ENCODE data around the gene SV2C.

The SV2C gene

GRCh38 chr5:76379316-76379715 is 296.1 kb downstream of the SV2C start:
- H3K9me3 ChIP-seq (ENCODE audit: control insufficient read depth in 5 of 5, low read length in 5 of 5) = no peaks in the 10 kb centered on the region
- no peak overlapping the region for H3K9ac ChIP-seq (ENCODE audit: low read length in 5 of 5)
- no peak overlapping the region for H3K4me3 ChIP-seq (ENCODE audit: low read depth in 1 of 5, low read length in 5 of 5)
- no peaks in the 10 kb centered on the region for H3K4me1 ChIP-seq (ENCODE audit: control insufficient read depth in 5 of 5, insufficient read depth in 5 of 5, low read length in 5 of 5)
- H3K27me3 ChIP-seq (ENCODE audit: control insufficient read depth in 5 of 5, insufficient read depth in 4 of 5, low read length in 5 of 5) = no peaks in the 10 kb centered on the region
- no peaks in the 10 kb centered on the region for H3K36me3 ChIP-seq (ENCODE audit: control insufficient read depth in 5 of 5, insufficient read depth in 5 of 5, low read length in 5 of 5)
- H3K27ac ChIP-seq (ENCODE audit: low read depth, low read length) = no peak overlapping the region

DNA sequence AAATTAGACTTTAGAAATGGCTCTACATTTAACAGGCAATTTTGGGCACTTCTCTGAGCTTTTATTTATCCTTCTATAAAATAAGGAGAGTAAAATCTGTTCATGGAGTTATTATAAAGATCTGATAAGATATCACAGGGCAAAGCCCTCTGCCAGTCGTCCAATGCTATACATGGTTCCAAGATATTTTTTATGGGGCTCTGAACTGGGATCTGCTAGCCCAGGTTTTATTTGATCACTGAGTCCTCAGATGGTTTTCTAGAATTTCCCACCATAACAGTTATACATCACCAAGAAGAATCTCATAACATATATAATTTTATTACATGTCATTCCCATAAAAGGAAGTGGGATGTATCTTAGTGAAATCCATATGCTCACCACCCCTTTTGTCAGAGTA is 296.7 kb downstream of the SV2C start:
- Histone ChIP-seq H3K27me3 (ENCODE audit: control insufficient read depth in 5 of 5, insufficient read depth in 4 of 5, low read length in 5 of 5) (no peaks in the 10 kb centered on the region), H3K27ac (ENCODE audit: low read depth, low read length) (no peak overlapping the region), H3K36me3 (ENCODE audit: control insufficient read depth in 5 of 5, insufficient read depth in 5 of 5, low read length in 5 of 5) (no peaks in the 10 kb centered on the region), H3K4me1 (ENCODE audit: control insufficient read depth in 5 of 5, insufficient read depth in 5 of 5, low read length in 5 of 5) (no peaks in the 10 kb centered on the region), H3K4me3 (ENCODE audit: low read depth in 1 of 5, low read length in 5 of 5) (no peak overlapping the region), H3K9me3 (ENCODE audit: control insufficient read depth in 5 of 5, low read length in 5 of 5) (no peaks in the 10 kb centered on the region), H3K9ac (ENCODE audit: low read length in 5 of 5) (no peak overlapping the region)

GRCh38 chr5:76380346-76381066 is 297.3 kb downstream of the SV2C start:
- Histone ChIP-seq H3K9me3 (ENCODE audit: control insufficient read depth in 5 of 5, low read length in 5 of 5) (no peaks in the 10 kb centered on the region), H3K36me3 (ENCODE audit: control insufficient read depth in 5 of 5, insufficient read depth in 5 of 5, low read length in 5 of 5) (no peaks in the 10 kb centered on the region), H3K27me3 (ENCODE audit: control insufficient read depth in 5 of 5, insufficient read depth in 4 of 5, low read length in 5 of 5) (no peaks in the 10 kb centered on the region), H3K4me3 (ENCODE audit: low read depth in 1 of 5, low read length in 5 of 5) (no peak overlapping the region), H3K4me1 (ENCODE audit: control insufficient read depth in 5 of 5, insufficient read depth in 5 of 5, low read length in 5 of 5) (no peaks in the 10 kb centered on the region), H3K9ac (ENCODE audit: low read length in 5 of 5) (no peak overlapping the region), H3K27ac (ENCODE audit: low read depth, low read length) (no peak overlapping the region)

DNA sequence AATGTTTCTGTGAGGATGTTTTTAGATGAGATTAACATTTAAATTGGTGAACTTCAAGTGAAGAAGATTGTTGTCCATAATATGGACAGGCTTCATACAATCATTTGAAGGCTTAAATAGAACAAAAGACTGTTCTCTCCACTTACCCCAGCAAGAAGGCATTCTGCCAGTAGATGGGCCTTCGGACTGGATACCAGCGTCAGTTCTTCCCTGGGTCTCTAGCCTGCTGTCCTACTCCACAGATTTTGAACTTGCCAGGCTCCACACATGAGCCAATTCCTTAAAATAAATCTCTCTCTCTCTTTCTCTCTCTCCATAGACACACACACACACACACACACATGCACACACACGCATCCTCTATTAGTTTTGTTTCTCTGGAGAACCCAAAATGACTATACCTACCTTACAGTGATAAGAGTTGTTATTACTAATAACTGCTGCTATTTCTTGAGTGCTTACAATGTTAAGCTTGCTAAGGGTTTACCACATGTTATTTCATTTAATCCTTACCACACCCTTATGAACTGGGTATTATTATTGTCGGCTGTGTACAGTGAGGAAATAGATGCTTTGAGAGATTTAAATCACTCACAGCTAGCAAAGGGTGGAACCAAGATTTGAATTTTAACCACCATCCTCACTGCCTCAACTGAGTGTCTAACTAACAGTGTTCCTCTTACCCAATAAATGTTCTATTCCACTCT is 300.1 kb downstream of the SV2C start:
- Histone ChIP-seq H3K9me3 (ENCODE audit: control insufficient read depth in 5 of 5, low read length in 5 of 5) (no peaks in the 10 kb centered on the region), H3K4me1 (ENCODE audit: control insufficient read depth in 5 of 5, insufficient read depth in 5 of 5, low read length in 5 of 5) (no peaks in the 10 kb centered on the region), H3K4me3 (ENCODE audit: low read depth in 1 of 5, low read length in 5 of 5) (no peak overlapping the region), H3K27me3 (ENCODE audit: control insufficient read depth in 5 of 5, insufficient read depth in 4 of 5, low read length in 5 of 5) (no peaks in the 10 kb centered on the region), H3K27ac (ENCODE audit: low read depth, low read length) (no peak overlapping the region), H3K9ac (ENCODE audit: low read length in 5 of 5) (no peak overlapping the region), H3K36me3 (ENCODE audit: control insufficient read depth in 5 of 5, insufficient read depth in 5 of 5, low read length in 5 of 5) (no peaks in the 10 kb centered on the region)

- Histone ChIP-seq H3K9ac (ENCODE audit: low read length in 5 of 5) (no peak overlapping the region), H3K9me3 (ENCODE audit: control insufficient read depth in 5 of 5, low read length in 5 of 5) (no peaks in the 10 kb centered on the region), H3K27me3 (ENCODE audit: control insufficient read depth in 5 of 5, insufficient read depth in 4 of 5, low read length in 5 of 5) (no peaks in the 10 kb centered on the region), H3K4me3 (ENCODE audit: low read depth in 1 of 5, low read length in 5 of 5) (no peak overlapping the region), H3K4me1 (ENCODE audit: control insufficient read depth in 5 of 5, insufficient read depth in 5 of 5, low read length in 5 of 5) (no peaks in the 10 kb centered on the region), H3K27ac (ENCODE audit: low read depth, low read length) (no peak overlapping the region), H3K36me3 (ENCODE audit: control insufficient read depth in 5 of 5, insufficient read depth in 5 of 5, low read length in 5 of 5) (no peaks in the 10 kb centered on the region)
Measured at GRCh38 chr5:76384189-76384588, 301.0 kb downstream of the SV2C start.

- Histone ChIP-seq H3K9ac (ENCODE audit: low read length in 5 of 5) (no peak overlapping the region), H3K36me3 (ENCODE audit: control insufficient read depth in 5 of 5, insufficient read depth in 5 of 5, low read length in 5 of 5) (no peaks in the 10 kb centered on the region), H3K9me3 (ENCODE audit: control insufficient read depth in 5 of 5, low read length in 5 of 5) (no peaks in the 10 kb centered on the region), H3K4me1 (ENCODE audit: control insufficient read depth in 5 of 5, insufficient read depth in 5 of 5, low read length in 5 of 5) (no peaks in the 10 kb centered on the region), H3K27ac (ENCODE audit: low read depth, low read length) (no peak overlapping the region), H3K27me3 (ENCODE audit: control insufficient read depth in 5 of 5, insufficient read depth in 4 of 5, low read length in 5 of 5) (no peaks in the 10 kb centered on the region), H3K4me3 (ENCODE audit: low read depth in 1 of 5, low read length in 5 of 5) (no peak overlapping the region)
Measured at GRCh38 chr5:76384705-76385104, 301.5 kb downstream of the SV2C start.

DNA sequence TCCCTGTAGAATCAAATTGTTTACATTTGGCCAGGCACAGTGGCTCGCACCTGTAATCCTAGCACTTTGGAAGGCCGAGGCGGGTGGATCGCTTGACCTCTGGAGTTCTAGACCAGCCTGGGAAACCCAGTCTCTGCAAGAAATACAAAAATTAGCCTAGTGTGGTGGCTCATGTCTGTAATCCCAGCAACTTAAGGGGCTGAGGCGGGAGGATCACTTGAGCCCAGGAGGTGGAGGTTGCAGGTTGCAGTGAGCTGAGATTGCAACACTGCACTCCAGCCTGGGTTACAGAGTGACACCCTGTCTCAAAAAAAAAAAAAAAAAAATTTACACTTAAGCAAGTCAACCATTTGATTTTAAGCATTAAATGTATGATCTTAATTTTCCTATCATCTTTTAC is 302.4 kb downstream of the SV2C start:
- Histone ChIP-seq H3K27ac (ENCODE audit: low read depth, low read length) (no peak overlapping the region), H3K4me3 (ENCODE audit: low read depth in 1 of 5, low read length in 5 of 5) (no peak overlapping the region), H3K9ac (ENCODE audit: low read length in 5 of 5) (no peak overlapping the region), H3K4me1 (ENCODE audit: control insufficient read depth in 5 of 5, insufficient read depth in 5 of 5, low read length in 5 of 5) (no peaks in the 10 kb centered on the region), H3K9me3 (ENCODE audit: control insufficient read depth in 5 of 5, low read length in 5 of 5) (no peaks in the 10 kb centered on the region), H3K27me3 (ENCODE audit: control insufficient read depth in 5 of 5, insufficient read depth in 4 of 5, low read length in 5 of 5) (no peaks in the 10 kb centered on the region), H3K36me3 (ENCODE audit: control insufficient read depth in 5 of 5, insufficient read depth in 5 of 5, low read length in 5 of 5) (no peaks in the 10 kb centered on the region)

DNA sequence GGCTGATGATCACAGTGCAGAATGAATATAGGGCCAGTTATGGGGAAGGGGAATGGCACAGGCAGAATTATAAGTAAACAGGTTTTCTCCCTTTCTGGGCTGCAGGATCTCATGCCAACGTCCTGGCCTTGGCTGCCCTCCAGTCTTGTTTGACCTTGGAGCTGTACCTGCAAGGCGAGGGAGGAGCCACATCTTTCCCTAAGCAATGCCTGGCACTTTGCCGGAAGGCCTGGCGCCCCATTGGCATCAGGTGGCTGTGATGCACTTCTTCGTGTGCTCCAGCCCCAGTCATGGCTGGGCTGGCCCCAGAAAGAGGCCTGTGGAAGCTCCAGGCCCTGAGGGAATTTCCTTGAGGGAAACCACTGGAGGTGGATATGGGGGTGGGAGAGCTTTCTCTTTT is 303.2 kb downstream of the SV2C start:
- H3K9me3 ChIP-seq (ENCODE audit: control insufficient read depth in 5 of 5, low read length in 5 of 5) = no peaks in the 10 kb centered on the region
- no peak overlapping the region for H3K27ac ChIP-seq (ENCODE audit: low read depth, low read length)
- no peak overlapping the region for H3K9ac ChIP-seq (ENCODE audit: low read length in 5 of 5)

GRCh38 chr5:76388236-76388635 is 305.1 kb downstream of the SV2C start:
- H3K4me1 ChIP-seq (ENCODE audit: control insufficient read depth in 5 of 5, insufficient read depth in 5 of 5, low read length in 5 of 5) = no peaks in the 10 kb centered on the region
- no peaks in the 10 kb centered on the region for H3K9me3 ChIP-seq (ENCODE audit: control insufficient read depth in 5 of 5, low read length in 5 of 5)

More for the DNA sequence above, 303.2 kb downstream of the SV2C start:
- no peaks in the 10 kb centered on the region for H3K4me1 ChIP-seq (ENCODE audit: control insufficient read depth in 5 of 5, insufficient read depth in 5 of 5, low read length in 5 of 5)
- H3K27me3 ChIP-seq (ENCODE audit: control insufficient read depth in 5 of 5, insufficient read depth in 4 of 5, low read length in 5 of 5) = no peaks in the 10 kb centered on the region
- no peaks in the 10 kb centered on the region for H3K36me3 ChIP-seq (ENCODE audit: control insufficient read depth in 5 of 5, insufficient read depth in 5 of 5, low read length in 5 of 5)
- H3K4me3 ChIP-seq (ENCODE audit: low read depth in 1 of 5, low read length in 5 of 5) = no peak overlapping the region

GRCh38 chr5:76388791-76389512 is 305.8 kb downstream of the SV2C start:
- Histone ChIP-seq H3K36me3 (ENCODE audit: control insufficient read depth in 5 of 5, insufficient read depth in 5 of 5, low read length in 5 of 5) (no peaks in the 10 kb centered on the region), H3K4me3 (ENCODE audit: low read depth in 1 of 5, low read length in 5 of 5) (no peak overlapping the region), H3K27me3 (ENCODE audit: control insufficient read depth in 5 of 5, insufficient read depth in 4 of 5, low read length in 5 of 5) (no peaks in the 10 kb centered on the region), H3K27ac (ENCODE audit: low read depth, low read length) (no peak overlapping the region), H3K9me3 (ENCODE audit: control insufficient read depth in 5 of 5, low read length in 5 of 5) (no peaks in the 10 kb centered on the region), H3K4me1 (ENCODE audit: control insufficient read depth in 5 of 5, insufficient read depth in 5 of 5, low read length in 5 of 5) (no peaks in the 10 kb centered on the region), H3K9ac (ENCODE audit: low read length in 5 of 5) (no peak overlapping the region)

More at GRCh38 chr5:76388236-76388635, 305.1 kb downstream of the SV2C start:
- H3K36me3 ChIP-seq (ENCODE audit: control insufficient read depth in 5 of 5, insufficient read depth in 5 of 5, low read length in 5 of 5) = no peaks in the 10 kb centered on the region
- H3K9ac ChIP-seq (ENCODE audit: low read length in 5 of 5) = no peak overlapping the region
- no peaks in the 10 kb centered on the region for H3K27me3 ChIP-seq (ENCODE audit: control insufficient read depth in 5 of 5, insufficient read depth in 4 of 5, low read length in 5 of 5)
- no peak overlapping the region for H3K4me3 ChIP-seq (ENCODE audit: low read depth in 1 of 5, low read length in 5 of 5)
- H3K27ac ChIP-seq (ENCODE audit: low read depth, low read length) = no peak overlapping the region
